ENCODE measurements around the gene IQSEC3. TPM values are rescaled to one million over a fixed set of nuclear protein-coding genes. Genes with fewer than 3 reads are reported as not detected.

IQSEC3 gene
- total RNA-seq, 2 experiments from 2014 or later, result 2.0 to 2.2 TPM

DNA sequence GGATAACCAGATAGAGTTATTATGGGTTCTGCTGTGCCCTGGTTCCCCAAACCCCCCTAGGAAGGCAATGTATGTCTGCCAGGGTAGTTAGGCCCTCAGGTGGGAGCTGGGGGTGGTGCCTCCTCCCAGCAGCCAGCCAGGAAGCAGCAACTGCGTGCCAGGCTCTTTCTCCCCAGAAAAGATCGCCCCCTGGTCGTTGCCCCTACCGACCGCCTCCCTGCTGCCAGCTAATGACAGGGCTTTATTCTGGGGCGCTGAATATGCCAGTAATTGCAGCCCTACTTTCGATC is 36.3 kb downstream of the IQSEC3 start:
- H3K9me3 Mint-ChIP-seq (ENCODE audit: low read depth), result peaks cover 2% of the 10 kb centered on the region
- ATAC-seq (no peak), DNase-seq (no peak)
- H3K27me3 Mint-ChIP-seq, result peaks cover 3% of the 10 kb centered on the region
- CTCF ChIA-PET, result no interaction called here
- no peak overlapping the region for H3K27ac Mint-ChIP-seq
- H3K36me3 Mint-ChIP-seq, result peaks cover 2% of the 10 kb centered on the region
- H3K4me3 Mint-ChIP-seq, result no peak overlapping the region
- H3K4me1 Mint-ChIP-seq, result peaks cover 5% of the 10 kb centered on the region

GRCh38 chr12:103169-103981 is 36.8 kb downstream of the IQSEC3 start:
- no peak overlapping the region for H3K27ac Mint-ChIP-seq
- H3K27me3 Mint-ChIP-seq, result peaks cover 3% of the 10 kb centered on the region
- no peak for DNase-seq
- peaks cover 5% of the 10 kb centered on the region for H3K4me1 Mint-ChIP-seq
- ATAC-seq, result no peak
- CTCF ChIA-PET, result no interaction called here
- H3K4me3 Mint-ChIP-seq, result no peak overlapping the region
- peaks cover 2% of the 10 kb centered on the region for H3K9me3 Mint-ChIP-seq (ENCODE audit: low read depth)
- H3K36me3 Mint-ChIP-seq, result peaks cover 2% of the 10 kb centered on the region

DNA sequence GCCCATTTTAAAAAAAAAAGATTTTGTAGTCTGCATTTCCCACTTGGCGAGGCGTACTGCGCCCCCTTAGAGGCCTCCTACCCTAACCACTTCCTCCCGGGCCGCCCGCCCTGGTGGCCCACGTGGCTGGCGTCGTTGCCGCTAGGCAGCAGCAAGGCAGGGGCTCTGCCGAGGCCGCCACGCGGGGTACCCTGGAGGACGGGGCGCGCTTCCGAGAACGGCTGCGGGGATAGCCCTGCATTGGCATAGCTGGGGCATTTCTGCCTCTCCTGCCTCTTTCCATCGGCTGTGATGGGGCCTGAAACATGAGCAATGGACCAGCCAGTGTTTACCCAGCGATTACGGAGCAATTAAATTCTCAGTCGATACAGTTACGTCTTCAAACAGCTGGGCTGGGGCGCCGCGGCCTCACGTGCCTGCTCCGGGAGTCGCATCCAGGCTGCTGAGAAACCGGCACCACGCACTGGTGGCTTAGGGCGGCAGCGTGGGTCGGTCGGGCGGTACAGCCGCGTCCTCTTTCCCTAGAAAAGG is 38.0 kb downstream of the IQSEC3 start:
- ATAC-seq, result no peak
- CTCF ChIA-PET, result no interaction called here

GRCh38 chr12:105696-106095 is 39.1 kb downstream of the IQSEC3 start:
- no peak for DNase-seq
- Mint-ChIP-seq H3K27ac (no peak overlapping the region), H3K4me1 (peaks cover 14% of the 10 kb centered on the region), H3K27me3 (peaks cover 7% of the 10 kb centered on the region), H3K36me3 (peaks cover 2% of the 10 kb centered on the region), H3K4me3 (no peak overlapping the region), H3K9me3 (ENCODE audit: low read depth) (peaks cover 2% of the 10 kb centered on the region)
- CTCF ChIA-PET, result no interaction called here
- no peak for ATAC-seq

More for the DNA sequence above, 38.0 kb downstream of the IQSEC3 start:
- no peak overlapping the region for H3K27ac Mint-ChIP-seq
- peaks cover 5% of the 10 kb centered on the region for H3K27me3 Mint-ChIP-seq
- H3K4me1 Mint-ChIP-seq, result peaks cover 9% of the 10 kb centered on the region
- peaks cover 2% of the 10 kb centered on the region for H3K9me3 Mint-ChIP-seq (ENCODE audit: low read depth)
- peaks cover 2% of the 10 kb centered on the region for H3K36me3 Mint-ChIP-seq
- peak; percentile 46 for DNase-seq
- no peak overlapping the region for H3K4me3 Mint-ChIP-seq

- Mint-ChIP-seq H3K4me1 (peaks cover 14% of the 10 kb centered on the region), H3K36me3 (peaks cover 2% of the 10 kb centered on the region), H3K27me3 (peaks cover 7% of the 10 kb centered on the region), H3K4me3 (no peak overlapping the region), H3K27ac (no peak overlapping the region), H3K9me3 (ENCODE audit: low read depth) (peaks cover 2% of the 10 kb centered on the region)
- CTCF ChIA-PET, result no interaction called here
- no peak for ATAC-seq
- DNase-seq, result no peak
Measured at GRCh38 chr12:106118-106591, 39.6 kb downstream of the IQSEC3 start.

DNA sequence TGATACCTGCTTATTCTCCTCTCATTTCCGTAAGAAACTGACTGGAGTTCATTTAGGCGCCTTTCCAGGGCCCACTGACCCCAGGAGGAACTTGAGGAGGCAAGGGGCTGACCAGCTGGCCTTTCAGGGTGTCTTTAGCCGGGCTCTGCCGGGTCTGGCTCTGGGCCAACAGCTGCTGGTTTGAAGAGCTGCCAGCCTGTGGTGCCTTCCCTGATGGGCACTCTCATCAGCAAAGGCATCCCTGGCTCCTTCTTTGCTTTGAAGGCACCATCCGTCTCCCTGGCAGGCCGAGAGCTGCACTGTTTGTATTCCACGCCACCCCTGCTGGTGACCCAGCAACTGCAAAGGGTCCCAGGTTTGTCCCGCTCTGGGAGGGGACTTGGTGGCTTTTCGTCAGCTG is 42.0 kb downstream of the IQSEC3 start:
- H3K4me1 Mint-ChIP-seq, result peaks cover 14% of the 10 kb centered on the region
- H3K27me3 Mint-ChIP-seq, result peaks cover 12% of the 10 kb centered on the region
- peaks cover 2% of the 10 kb centered on the region for H3K36me3 Mint-ChIP-seq
- ATAC-seq, result no peak
- no peak for DNase-seq
- H3K27ac Mint-ChIP-seq, result no peak overlapping the region
- CTCF ChIA-PET, result no interaction called here
- peaks cover 2% of the 10 kb centered on the region for H3K9me3 Mint-ChIP-seq (ENCODE audit: low read depth)
- no peak overlapping the region for H3K4me3 Mint-ChIP-seq

GRCh38 chr12:109446-109845 is 42.9 kb downstream of the IQSEC3 start:
- no peak overlapping the region for H3K4me3 Mint-ChIP-seq
- ATAC-seq, result no peak
- H3K4me1 Mint-ChIP-seq, result peaks cover 9% of the 10 kb centered on the region
- peaks cover 17% of the 10 kb centered on the region for H3K27me3 Mint-ChIP-seq
- no peak overlapping the region for H3K27ac Mint-ChIP-seq
- DNase-seq, result no peak
- no peaks in the 10 kb centered on the region for H3K36me3 Mint-ChIP-seq
- H3K9me3 Mint-ChIP-seq (ENCODE audit: low read depth), result no peaks in the 10 kb centered on the region
- CTCF ChIA-PET, result interaction anchor here (1.0 kb wide), 1 partner anchor 110 kb away, joined by 3 read pairs; no protein-coding TSS in a partner anchor

GRCh38 chr12:109872-110271 is 43.3 kb downstream of the IQSEC3 start:
- DNase-seq, result no peak
- CTCF ChIA-PET, result interaction anchor here (1.0 kb wide), 1 partner anchor 110 kb away, joined by 3 read pairs; no protein-coding TSS in a partner anchor
- H3K36me3 Mint-ChIP-seq, result no peaks in the 10 kb centered on the region
- H3K4me3 Mint-ChIP-seq, result no peak overlapping the region
- peaks cover 9% of the 10 kb centered on the region for H3K4me1 Mint-ChIP-seq
- H3K27ac Mint-ChIP-seq, result no peak overlapping the region
- peaks cover 18% of the 10 kb centered on the region for H3K27me3 Mint-ChIP-seq
- ATAC-seq, result no peak
- H3K9me3 Mint-ChIP-seq (ENCODE audit: low read depth), result no peaks in the 10 kb centered on the region

DNA sequence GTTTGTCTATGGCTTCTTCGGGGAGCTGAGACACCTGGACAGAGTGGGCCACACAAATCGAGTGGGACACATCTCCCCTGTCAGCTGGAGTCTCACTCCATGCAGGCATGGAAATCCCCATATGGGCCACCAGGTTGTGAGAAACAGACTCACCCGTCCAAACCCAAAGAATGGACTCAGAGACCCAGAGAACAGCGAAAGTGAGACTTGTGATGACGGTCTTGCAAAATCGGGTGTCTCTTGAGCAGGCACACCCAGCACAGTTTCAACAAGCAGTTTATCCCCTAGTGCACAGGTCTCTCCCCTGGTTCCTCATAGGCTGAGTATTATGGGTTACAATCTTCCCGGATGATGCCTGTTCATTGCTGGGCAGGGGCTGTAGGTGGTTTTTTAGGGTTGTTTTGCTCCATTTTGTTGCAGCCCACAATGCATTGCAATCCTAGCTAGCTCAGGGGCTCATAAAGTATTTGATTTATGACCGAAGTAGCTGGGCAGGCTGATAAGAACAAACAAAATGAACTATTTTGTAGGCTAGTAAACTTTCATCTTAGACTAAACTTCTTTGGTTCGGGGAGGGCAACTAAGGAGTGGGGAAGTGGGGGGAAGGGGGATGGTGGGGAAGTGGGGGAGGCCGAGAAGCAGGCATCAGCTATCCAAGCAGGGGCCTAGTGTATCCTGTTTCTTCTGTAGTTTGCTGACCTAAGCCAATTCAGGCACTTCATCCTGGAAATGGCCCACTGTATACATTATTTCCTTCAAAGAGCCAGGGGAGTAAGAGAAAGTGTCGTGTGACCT is 45.3 kb downstream of the IQSEC3 start:
- DNase-seq (no peak), ATAC-seq (no peak)
- H3K36me3 Mint-ChIP-seq, result no peaks in the 10 kb centered on the region
- CTCF ChIA-PET, result no interaction called here
- peaks cover 9% of the 10 kb centered on the region for H3K4me1 Mint-ChIP-seq
- H3K27me3 Mint-ChIP-seq, result peaks cover 20% of the 10 kb centered on the region
- no peaks in the 10 kb centered on the region for H3K9me3 Mint-ChIP-seq (ENCODE audit: low read depth)
- no peak overlapping the region for H3K27ac Mint-ChIP-seq
- no peak overlapping the region for H3K4me3 Mint-ChIP-seq

- no peaks in the 10 kb centered on the region for H3K9me3 Mint-ChIP-seq (ENCODE audit: low read depth)
Measured at GRCh38 chr12:113347-113746, 46.8 kb downstream of the IQSEC3 start.

GRCh38 chr12:114626-115211 is 48.2 kb downstream of the IQSEC3 start:
- Mint-ChIP-seq H3K36me3 (no peaks in the 10 kb centered on the region), H3K4me1 (peaks cover 4% of the 10 kb centered on the region), H3K9me3 (ENCODE audit: low read depth) (no peaks in the 10 kb centered on the region), H3K4me3 (no peak overlapping the region), H3K27me3 (peaks cover 15% of the 10 kb centered on the region), H3K27ac (no peak overlapping the region)
- DNase-seq (no peak), ATAC-seq (no peak)
- CTCF ChIA-PET, result no interaction called here

More at GRCh38 chr12:113347-113746, 46.8 kb downstream of the IQSEC3 start:
- Mint-ChIP-seq H3K27ac (no peak overlapping the region), H3K4me3 (no peak overlapping the region), H3K27me3 (peaks cover 20% of the 10 kb centered on the region), H3K36me3 (no peaks in the 10 kb centered on the region), H3K4me1 (peaks cover 9% of the 10 kb centered on the region)
- DNase-seq (no peak), ATAC-seq (no peak)
- CTCF ChIA-PET, result no interaction called here

- peaks cover 14% of the 10 kb centered on the region for H3K27me3 Mint-ChIP-seq
- no peak for DNase-seq
Measured at GRCh38 chr12:115518-115917, 49.0 kb downstream of the IQSEC3 start.

More at GRCh38 chr12:115518-115917, 49.0 kb downstream of the IQSEC3 start:
- Mint-ChIP-seq H3K36me3 (no peaks in the 10 kb centered on the region), H3K4me1 (no peaks in the 10 kb centered on the region), H3K4me3 (no peak overlapping the region), H3K9me3 (ENCODE audit: low read depth) (no peaks in the 10 kb centered on the region), H3K27ac (no peak overlapping the region)
- no peak for ATAC-seq
- CTCF ChIA-PET, result no interaction called here

Measured in activated CD8-positive, alpha-beta memory T cell treated with anti-CD3 and anti-CD28 coated beads, Interleukin-2, amount 10 ng/mL, durations not matched to agents 7 days and 5 days (primary cell).